ENCODE results near the gene ELMO2. TPM values are rescaled to one million over a fixed set of nuclear protein-coding genes. Genes with fewer than 3 reads are reported as not detected.

The ELMO2 gene
- total and polyA plus RNA-seq, 9 of the 15 experiments (the other 6 are each of a cell fraction or from before 2014, with no cell fraction given): 7.5 to 21.5 (median 15.9) TPM

DNA sequence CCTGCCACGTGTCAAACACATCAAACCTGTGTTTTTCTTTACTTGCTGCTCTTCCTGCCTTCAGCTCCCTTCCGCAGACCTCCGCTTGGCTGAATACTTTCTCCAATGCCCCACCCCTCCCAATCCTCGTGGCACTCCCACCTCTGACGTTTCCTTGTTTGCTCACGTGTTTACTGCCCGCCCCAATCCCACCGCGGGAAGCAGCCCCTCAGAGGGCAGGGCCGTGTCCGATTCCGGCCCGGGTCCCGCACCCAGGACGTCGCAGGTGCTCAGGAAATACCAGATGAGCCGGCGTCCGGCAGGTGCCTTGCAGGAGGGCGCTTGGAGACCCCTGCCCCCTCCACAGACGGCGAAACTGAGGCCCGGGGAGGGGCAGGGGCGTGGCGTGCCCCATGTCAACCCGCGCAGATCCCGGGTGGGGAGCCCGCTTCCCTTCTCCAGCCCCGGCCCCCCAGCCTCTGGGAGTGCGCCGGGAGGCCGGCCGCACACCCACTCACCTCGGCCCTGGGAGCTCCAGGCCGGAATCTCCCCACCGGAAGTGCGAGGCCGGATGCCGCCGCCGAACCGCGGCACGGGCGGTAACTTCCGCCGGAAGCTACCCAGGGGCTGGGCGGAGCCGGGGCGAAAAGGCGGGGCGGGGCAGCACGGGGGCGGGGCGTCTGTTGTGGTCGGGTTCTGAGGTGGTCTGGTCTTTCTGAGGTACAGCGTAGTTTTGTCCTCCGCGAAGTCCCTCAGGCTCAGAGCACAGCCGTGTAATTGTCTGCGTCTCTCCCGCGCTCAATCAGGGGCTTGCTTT, 42.3 kb downstream of the ELMO2 start (continued):
- TF ChIP-seq BHLHE40 (IDR thresholded peaks at IDR 0.05; ENCODE audit: low read length): peak; percentile 92
- peak; percentile 61 for TF ChIP-seq HMGN3 (IDR thresholded peaks at IDR 0.05; ENCODE audit: borderline replicate concordance, extremely low read depth, insufficient read length, low read depth, low read length)
- TF ChIP-seq PHB (CRISPR knock-in tag; IDR thresholded peaks at IDR 0.05): 0 out of 2 replicates have a peak, but pooled peaks have one; percentile 21
- TF ChIP-seq, protein P1, sequence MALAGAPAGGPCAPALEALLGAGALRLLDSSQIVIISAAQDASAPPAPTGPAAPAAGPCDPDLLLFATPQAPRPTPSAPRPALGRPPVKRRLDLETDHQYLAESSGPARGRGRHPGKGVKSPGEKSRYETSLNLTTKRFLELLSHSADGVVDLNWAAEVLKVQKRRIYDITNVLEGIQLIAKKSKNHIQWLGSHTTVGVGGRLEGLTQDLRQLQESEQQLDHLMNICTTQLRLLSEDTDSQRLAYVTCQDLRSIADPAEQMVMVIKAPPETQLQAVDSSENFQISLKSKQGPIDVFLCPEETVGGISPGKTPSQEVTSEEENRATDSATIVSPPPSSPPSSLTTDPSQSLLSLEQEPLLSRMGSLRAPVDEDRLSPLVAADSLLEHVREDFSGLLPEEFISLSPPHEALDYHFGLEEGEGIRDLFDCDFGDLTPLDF (CRISPR knock-in tag; IDR thresholded peaks at IDR 0.05): 0 out of 2 replicates have a peak, but pooled peaks have one; percentile 24
- TF ChIP-seq ZNF165 (CRISPR knock-in tag; IDR thresholded peaks at IDR 0.05; ENCODE audit: borderline replicate concordance): no peak
- no peak for TF ChIP-seq IRF2 (CRISPR knock-in tag; IDR thresholded peaks at IDR 0.05)
- TF ChIP-seq, protein P2, sequence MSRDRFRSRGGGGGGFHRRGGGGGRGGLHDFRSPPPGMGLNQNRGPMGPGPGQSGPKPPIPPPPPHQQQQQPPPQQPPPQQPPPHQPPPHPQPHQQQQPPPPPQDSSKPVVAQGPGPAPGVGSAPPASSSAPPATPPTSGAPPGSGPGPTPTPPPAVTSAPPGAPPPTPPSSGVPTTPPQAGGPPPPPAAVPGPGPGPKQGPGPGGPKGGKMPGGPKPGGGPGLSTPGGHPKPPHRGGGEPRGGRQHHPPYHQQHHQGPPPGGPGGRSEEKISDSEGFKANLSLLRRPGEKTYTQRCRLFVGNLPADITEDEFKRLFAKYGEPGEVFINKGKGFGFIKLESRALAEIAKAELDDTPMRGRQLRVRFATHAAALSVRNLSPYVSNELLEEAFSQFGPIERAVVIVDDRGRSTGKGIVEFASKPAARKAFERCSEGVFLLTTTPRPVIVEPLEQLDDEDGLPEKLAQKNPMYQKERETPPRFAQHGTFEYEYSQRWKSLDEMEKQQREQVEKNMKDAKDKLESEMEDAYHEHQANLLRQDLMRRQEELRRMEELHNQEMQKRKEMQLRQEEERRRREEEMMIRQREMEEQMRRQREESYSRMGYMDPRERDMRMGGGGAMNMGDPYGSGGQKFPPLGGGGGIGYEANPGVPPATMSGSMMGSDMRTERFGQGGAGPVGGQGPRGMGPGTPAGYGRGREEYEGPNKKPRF (IDR thresholded peaks at IDR 0.05; ENCODE audit: low read depth, low read length): no peak
- peak; percentile 60 to 62; a peak in 1 of 4 replicates for TF ChIP-seq UBTF (IDR thresholded peaks at IDR 0.05; ENCODE audit: borderline replicate concordance in 1 of 2, low read depth in 2 of 2, low read length in 2 of 2)
- TF ChIP-seq, protein P3, sequence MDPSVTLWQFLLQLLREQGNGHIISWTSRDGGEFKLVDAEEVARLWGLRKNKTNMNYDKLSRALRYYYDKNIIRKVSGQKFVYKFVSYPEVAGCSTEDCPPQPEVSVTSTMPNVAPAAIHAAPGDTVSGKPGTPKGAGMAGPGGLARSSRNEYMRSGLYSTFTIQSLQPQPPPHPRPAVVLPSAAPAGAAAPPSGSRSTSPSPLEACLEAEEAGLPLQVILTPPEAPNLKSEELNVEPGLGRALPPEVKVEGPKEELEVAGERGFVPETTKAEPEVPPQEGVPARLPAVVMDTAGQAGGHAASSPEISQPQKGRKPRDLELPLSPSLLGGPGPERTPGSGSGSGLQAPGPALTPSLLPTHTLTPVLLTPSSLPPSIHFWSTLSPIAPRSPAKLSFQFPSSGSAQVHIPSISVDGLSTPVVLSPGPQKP (CRISPR knock-in tag; IDR thresholded peaks at IDR 0.05): no peak
- TF ChIP-seq CCNT2 (IDR thresholded peaks at IDR 0.05; ENCODE audit: borderline replicate concordance, extremely low read depth, insufficient read length, low read depth, low read length): peak; percentile 54
- peak; percentile 94 for TF ChIP-seq POLR2G (IDR thresholded peaks at IDR 0.05; ENCODE audit: low read depth, low read length)
- TF ChIP-seq, protein P4, sequence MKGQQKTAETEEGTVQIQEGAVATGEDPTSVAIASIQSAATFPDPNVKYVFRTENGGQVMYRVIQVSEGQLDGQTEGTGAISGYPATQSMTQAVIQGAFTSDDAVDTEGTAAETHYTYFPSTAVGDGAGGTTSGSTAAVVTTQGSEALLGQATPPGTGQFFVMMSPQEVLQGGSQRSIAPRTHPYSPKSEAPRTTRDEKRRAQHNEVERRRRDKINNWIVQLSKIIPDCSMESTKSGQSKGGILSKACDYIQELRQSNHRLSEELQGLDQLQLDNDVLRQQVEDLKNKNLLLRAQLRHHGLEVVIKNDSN (CRISPR knock-in tag; IDR thresholded peaks at IDR 0.05): peak; percentile 92
- peak; percentile 95 for TF ChIP-seq SAP30 (IDR thresholded peaks at IDR 0.05; ENCODE audit: borderline replicate concordance, insufficient read depth, low read depth, low read length, poor library complexity, severe bottlenecking)
- peak; percentile 89 for TF ChIP-seq MAX (CRISPR knock-in tag; IDR thresholded peaks at IDR 0.05)
- TF ChIP-seq CREM (IDR thresholded peaks at IDR 0.05; ENCODE audit: low read depth): peak; percentile 87
- TF ChIP-seq EP400 (IDR thresholded peaks at IDR 0.05): peak; percentile 90
